Right ventricle myocardium inferior (tissue), 1 donor: Measurements from ENCODE around the gene TNNI3. TPM values are rescaled to one million over a fixed set of nuclear protein-coding genes. Genes with fewer than 3 reads are reported as not detected.
A peak's percentile ranks its signal among the peaks of the same experiment; 100 is the strongest.
"Not testable (repeated sequence)": the region's sequence is repeated elsewhere in the genome, so short reads cannot be mapped to it uniquely, and the experiment has no call there.

Experiments
- ATAC-seq: fragments of 200-7000 bp; cut with Tn5 transposase; one replicate; pipeline ENCODE4 v1.9.1; 2020; ENCODE audit warnings: mild to moderate bottlenecking, moderate library complexity
- DNase-seq: peaks from one replicate; pipeline ENCODE4 v3.0.0; 2021; ENCODE audit errors: missing footprints
- intact Hi-C: fragments of 100-400 bp; cut with DNase I; formaldehyde crosslinking; loops from one replicate; pipeline ENCODE4 v1.11.0; 2022
- total RNA-seq: library from RNA; stranded (reverse); fragmentation: NEBNext Ultra II Directional; extraction: Animal tissue kit (Norgen Biotek cat#: 25700); gene quantifications from one replicate; pipeline ENCODE4 v1.2.1, GENCODE V29; 2021
- donor health status: DM: no; HTN: yes; CAD: no; lungs with severe emphysema.

The TNNI3 gene
- total RNA-seq, 1 donor from 2014 or later = 4,708 TPM

DNA sequence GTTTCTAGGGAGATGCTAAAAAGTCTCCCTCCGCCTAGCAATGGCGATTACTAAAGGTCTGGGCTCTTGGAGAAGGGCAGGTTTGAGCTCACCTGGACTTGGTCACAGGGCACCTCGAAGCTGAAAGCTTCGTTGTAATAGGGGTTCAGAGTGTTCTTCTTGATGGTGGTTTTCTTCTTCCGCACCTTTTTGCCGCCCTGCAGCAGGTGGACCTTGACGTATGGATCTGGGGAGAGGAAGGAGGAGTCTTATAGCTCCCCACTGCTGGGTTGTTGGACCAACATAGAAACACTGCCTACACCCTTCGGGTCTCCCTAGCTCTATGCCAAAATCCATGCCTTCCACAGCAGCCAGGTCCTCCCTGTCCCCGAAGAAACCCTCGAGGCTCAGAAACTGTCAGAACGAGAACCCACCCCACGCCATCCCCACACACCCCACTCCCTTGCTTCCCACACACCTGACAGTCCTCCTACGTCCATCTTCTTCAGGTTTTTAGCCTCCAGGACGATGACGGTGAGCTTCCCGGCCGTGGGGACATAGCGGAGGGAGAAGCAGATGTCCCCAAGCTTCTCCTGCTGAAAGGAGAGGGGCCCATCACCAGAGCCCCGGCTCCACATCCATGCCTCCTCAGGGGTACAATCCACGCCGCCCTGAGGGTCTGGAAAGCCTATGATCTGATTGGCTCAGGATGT, 17.0 kb upstream of the TNNI3 start:
- intact Hi-C loops = no loop called here
- ATAC-seq = no peak
- no peak for DNase-seq

DNA sequence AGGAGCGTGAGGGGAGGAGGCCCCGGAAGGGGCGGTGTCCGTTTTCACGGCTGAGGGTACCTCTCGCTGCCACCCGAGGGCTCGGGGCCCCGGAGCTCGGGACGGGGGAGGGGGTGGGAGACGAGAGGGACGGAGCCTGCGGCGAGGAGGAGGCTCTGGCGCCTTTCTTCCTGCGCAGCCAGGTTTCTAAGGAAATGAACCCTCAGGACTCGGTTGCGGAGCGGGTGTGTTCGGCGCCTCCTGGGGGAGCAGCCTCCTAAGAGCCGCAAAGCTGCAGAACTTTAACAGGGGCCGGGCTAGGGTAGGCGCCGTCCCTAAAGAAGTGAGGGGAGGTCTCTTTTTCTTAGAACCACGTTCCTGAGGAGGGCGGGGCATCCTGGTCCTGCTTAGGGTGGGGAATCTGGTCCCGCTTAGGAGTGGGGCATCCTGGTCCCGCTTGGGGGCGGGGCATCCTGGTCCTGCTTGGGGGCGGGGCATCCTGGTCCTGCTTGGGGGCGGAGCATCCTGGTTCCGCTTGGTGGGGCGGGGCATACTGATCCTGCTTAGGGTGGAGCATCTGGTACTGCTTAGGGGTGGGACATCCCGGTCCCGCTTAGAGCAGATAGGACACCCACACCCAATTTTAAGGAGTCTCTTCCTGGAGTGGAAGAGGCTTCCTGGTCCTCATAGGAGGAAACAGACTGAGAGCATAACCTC, 16.3 kb upstream of the TNNI3 start:
- no peak for DNase-seq
- peak; percentile 54 for ATAC-seq
- intact Hi-C loops = no loop called here

- DNase-seq = no peak
- intact Hi-C loops = no loop called here
- peak; percentile 15 for ATAC-seq
Observed at GRCh38 chr19:55173186-55173713, 15.7 kb upstream of the TNNI3 start.

DNA sequence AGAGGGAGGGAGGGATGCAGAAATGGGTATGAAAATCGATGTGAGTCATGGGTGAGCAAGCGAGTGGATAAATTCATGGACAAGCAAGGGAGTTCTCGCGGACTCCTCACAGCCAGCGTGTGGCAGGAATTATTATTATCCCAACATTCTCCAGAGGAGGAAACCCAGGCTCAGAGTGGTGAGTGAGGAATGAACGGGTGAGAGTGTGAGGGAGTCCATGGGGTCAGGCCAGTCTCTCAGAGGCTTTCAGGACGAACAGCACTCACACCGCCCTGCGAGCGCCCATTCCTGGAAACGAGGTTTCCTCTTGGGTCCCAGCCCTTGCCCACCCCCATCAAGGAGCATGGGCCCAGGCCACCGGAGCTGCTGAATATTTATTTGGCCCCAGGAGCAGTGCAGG, 15.2 kb upstream of the TNNI3 start:
- DNase-seq (no peak), ATAC-seq (no peak)
- intact Hi-C loops = no loop called here

- ATAC-seq, intact Hi-C loops, DNase-seq: not testable (repeated sequence)
Observed at GRCh38 chr19:55172318-55172717, 14.8 kb upstream of the TNNI3 start.

GRCh38 chr19:55171440-55171839, 13.9 kb upstream of the TNNI3 start:
- intact Hi-C loops = no loop called here
- DNase-seq (peak; percentile 34), ATAC-seq (no peak)

DNA sequence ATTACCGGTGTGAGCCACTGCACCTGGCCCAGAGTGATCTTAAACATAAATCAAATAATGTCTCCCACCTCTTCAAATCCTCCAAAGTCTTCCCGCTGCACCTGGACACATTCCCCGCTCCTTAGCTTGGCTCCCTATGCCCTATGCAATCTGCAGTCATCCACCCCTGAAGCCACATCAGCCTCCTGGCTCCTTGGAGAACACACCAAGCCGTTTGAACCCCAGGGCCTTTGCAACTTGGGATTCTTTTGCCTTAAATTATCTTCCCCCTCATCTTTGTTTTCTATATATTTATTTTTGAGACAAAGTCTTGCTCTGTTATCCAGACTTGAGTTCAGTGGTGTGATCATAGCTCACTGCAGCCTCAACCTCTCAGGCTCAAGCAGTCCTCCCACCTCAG, 11.6 kb upstream of the TNNI3 start:
- ATAC-seq = no peak
- intact Hi-C loops = no loop called here
- DNase-seq = no peak

- intact Hi-C loops = no loop called here
- DNase-seq = peak; percentile 91
Observed at GRCh38 chr19:55166530-55167268, 9.2 kb upstream of the TNNI3 start, which contains the start of gene DNAAF3. Gene DNAAF3, minus strand, starts transcription at chr19:55166613. Its CDS starts 200 bp downstream, at chr19:55166413.

DNA sequence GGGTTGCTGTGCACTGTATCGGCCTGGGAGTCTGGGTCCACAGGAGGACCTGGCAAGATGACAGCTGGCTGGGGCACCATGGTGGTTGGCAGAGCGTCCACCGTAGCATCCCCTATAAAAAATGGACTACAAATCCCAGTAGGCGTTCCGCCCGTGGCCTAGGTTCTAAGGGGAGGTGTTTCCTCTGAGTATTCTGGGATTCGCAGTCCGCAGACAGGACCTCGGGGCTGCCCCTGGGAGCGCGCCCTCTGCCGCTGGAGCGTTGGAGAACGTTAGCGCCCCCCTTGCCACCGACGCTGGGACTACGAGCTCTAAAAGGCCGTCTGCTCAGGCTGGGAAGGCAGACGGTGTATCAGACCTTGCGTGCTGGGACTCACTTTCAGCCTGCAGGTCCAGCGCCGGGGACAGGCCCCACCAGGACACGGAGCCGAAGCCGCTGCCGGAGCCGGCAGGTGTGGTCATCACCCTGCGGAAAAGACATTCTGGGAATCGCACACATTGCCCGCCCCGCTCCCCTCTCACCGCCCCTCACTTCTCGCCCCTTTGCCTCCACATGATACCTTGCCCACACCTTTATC, 8.5 kb upstream of the TNNI3 start:
- ATAC-seq (peak; percentile 63), DNase-seq (no peak)
- intact Hi-C loops = no loop called here

More at GRCh38 chr19:55166530-55167268, 9.2 kb upstream of the TNNI3 start, which contains the start of gene DNAAF3:
- peak; percentile 98 for ATAC-seq

DNA sequence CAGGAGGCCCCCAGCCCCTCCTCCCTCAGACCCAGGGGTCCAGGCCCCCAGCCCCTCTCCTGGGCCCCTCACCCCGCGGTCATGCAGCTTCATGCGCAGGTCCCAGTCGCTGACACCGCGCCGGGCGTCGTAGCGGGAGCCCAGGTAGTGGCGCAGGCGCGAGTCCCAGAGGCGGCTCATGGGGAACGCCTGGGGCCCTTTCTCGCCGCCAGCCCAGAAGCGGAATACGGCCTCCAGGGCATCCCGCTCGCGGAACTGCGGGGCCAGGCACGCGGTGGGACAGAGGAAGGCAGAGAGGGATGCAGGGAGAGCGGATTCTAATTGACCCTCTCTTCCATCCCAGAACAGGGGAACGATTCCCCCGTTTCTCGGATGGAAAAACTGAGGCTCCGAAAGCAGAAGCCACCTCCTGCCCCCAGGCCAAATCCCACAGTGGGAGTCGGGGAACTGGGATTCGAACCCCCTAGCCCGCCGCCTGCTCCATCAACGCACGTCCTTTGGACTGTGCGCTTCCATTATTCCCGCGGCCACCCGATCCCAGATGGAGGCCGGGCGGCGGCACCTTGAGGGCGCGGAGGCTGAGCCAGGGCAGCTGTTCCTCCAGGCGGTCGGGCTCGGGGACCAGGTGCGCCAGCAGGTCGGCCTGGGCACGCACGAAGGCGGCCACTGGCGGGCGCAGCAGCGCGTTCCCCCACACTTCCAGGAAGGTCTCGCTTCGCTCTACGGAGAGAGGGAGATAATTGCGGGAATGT, 4.2 kb upstream of the TNNI3 start:
- ATAC-seq (no peak), DNase-seq (no peak)
- intact Hi-C loops = loop anchor here (2.0 kb wide), 2 partner anchors 21 to 49 kb away; no protein-coding TSS in a partner anchor

GRCh38 chr19:55160986-55161365, 3.4 kb upstream of the TNNI3 start:
- intact Hi-C loops = loop anchor here (2.0 kb wide), 2 partner anchors 20 to 50 kb away; no protein-coding TSS in a partner anchor
- ATAC-seq = no peak
- DNase-seq = no peak

DNA sequence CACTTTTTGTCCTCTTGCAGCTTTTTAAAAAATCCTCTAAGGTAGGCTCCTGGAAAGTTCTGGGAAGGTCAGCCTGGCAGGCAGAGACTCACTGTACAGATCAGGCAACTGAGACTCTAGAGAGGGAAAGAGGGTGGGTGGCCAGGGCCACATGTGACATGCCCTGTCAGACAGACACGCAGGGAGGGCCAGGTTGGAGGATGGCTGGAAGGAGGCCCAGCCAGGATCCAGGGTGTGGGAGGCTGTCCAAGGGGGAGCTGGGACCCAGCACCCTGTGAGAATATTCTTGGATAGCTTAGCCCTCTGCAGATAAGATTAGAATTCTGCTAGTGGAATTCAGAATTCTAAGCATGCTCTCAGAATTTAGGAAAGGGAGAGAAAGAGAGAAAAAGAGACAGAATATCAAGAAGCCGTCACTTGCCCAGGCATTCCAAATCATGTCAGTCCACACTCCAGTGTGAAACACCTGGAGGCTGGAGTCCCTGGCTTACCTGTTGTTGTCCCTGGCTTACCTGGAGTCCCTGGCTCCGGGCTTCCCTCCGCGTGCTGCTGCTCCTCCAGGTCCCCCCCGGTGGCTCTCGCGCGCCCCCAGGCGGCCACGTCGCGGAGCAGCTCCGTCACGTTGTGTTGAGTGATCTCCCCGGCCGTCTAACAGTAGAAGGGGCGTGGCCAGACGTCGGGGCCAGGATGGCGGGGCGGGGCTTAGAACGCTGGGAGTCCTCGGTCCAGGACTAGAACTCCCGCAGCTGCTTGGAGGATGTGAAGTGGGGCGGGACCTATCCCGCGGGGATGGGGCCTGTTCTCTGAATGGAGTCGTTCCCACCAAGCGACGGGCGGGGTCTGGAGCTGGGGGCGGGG, 2.8 kb upstream of the TNNI3 start:
- DNase-seq (peak; percentile 91), ATAC-seq (peak; percentile 54)
- intact Hi-C loops = loop anchor here (2.0 kb wide), 2 partner anchors 20 to 50 kb away; no protein-coding TSS in a partner anchor

- DNase-seq = peak; percentile 84
- peak; percentile 78 for ATAC-seq
- intact Hi-C loops = loop anchor here (5.0 kb wide), 1 partner anchor 42 kb away; the partner anchor contains the start of gene PPP1R12C
Observed at GRCh38 chr19:55158848-55159749, 1.6 kb upstream of the TNNI3 start.

- intact Hi-C loops = loop anchor here (5.0 kb wide), 1 partner anchor 41 kb away; the partner anchor contains the start of gene PPP1R12C
- DNase-seq = no peak
- no peak for ATAC-seq
Observed at GRCh38 chr19:55158423-55158822, 891 bp upstream of the TNNI3 start.

- ATAC-seq = peak; percentile 42
- peak; percentile 76 for DNase-seq
- intact Hi-C loops = loop anchor here (5.0 kb wide), 1 partner anchor 39 kb away; the partner anchor contains the start of gene PPP1R12C
Observed at GRCh38 chr19:55156202-55157063, 1.1 kb downstream of the TNNI3 start.
